Glutamatergic neuron (in vitro differentiated cells): ENCODE measurements around the gene VANGL2. TPM values are rescaled to one million over a fixed set of nuclear protein-coding genes. Genes with fewer than 3 reads are reported as not detected.

ENCODE experiments used
- DNase-seq: peaks from one replicate; pipeline ENCODE4 v3.0.0; 2022
- H3K27ac Mint-ChIP-seq: one replicate; pipeline ENCODE4 v1.8.0; 2020; ENCODE audit warnings: mild to moderate bottlenecking, mixed read lengths, inconsistent platforms; ENCODE audit not compliant: unreplicated experiment
- H3K27me3 Mint-ChIP-seq: one replicate; pipeline ENCODE4 v1.8.0; 2020; ENCODE audit warnings: mild to moderate bottlenecking, moderate library complexity, mixed read lengths, inconsistent platforms; ENCODE audit not compliant: unreplicated experiment
- H3K36me3 Mint-ChIP-seq: one replicate; pipeline ENCODE4 v1.8.0; 2020; ENCODE audit warnings: mild to moderate bottlenecking, mixed read lengths, inconsistent platforms; ENCODE audit not compliant: unreplicated experiment
- H3K4me1 Mint-ChIP-seq: one replicate; pipeline ENCODE4 v1.8.0; 2020; ENCODE audit warnings: mild to moderate bottlenecking, low read depth, mixed read lengths, inconsistent platforms; ENCODE audit not compliant: unreplicated experiment
- H3K4me3 Mint-ChIP-seq: one replicate; pipeline ENCODE4 v1.8.0; 2020; ENCODE audit warnings: mild to moderate bottlenecking, mixed read lengths, inconsistent platforms; ENCODE audit not compliant: unreplicated experiment
- H3K9me3 Mint-ChIP-seq: one replicate; pipeline ENCODE4 v1.8.0; 2020; ENCODE audit warnings: mild to moderate bottlenecking, moderate library complexity, mixed read lengths, inconsistent platforms; ENCODE audit not compliant: unreplicated experiment
- CTCF ChIP-seq: fragments of 200-600 bp; sonication (generic); IDR thresholded peaks from one replicate; pipeline ENCODE4 v1.5.0; 2021; ENCODE audit not compliant: partially characterized antibody, unreplicated experiment
- total RNA-seq: library from RNA; stranded (reverse); fragmentation: NEBNext Ultra II Directional; extraction: Animal tissue kit (Norgen Biotek cat#: 25700); gene quantifications from one replicate; pipeline ENCODE4 v1.2.1, GENCODE V29; 2021; ENCODE audit not compliant: unreplicated experiment

Gene VANGL2
- total RNA-seq, 1 donor from 2014 or later: 79.4 TPM

DNA sequence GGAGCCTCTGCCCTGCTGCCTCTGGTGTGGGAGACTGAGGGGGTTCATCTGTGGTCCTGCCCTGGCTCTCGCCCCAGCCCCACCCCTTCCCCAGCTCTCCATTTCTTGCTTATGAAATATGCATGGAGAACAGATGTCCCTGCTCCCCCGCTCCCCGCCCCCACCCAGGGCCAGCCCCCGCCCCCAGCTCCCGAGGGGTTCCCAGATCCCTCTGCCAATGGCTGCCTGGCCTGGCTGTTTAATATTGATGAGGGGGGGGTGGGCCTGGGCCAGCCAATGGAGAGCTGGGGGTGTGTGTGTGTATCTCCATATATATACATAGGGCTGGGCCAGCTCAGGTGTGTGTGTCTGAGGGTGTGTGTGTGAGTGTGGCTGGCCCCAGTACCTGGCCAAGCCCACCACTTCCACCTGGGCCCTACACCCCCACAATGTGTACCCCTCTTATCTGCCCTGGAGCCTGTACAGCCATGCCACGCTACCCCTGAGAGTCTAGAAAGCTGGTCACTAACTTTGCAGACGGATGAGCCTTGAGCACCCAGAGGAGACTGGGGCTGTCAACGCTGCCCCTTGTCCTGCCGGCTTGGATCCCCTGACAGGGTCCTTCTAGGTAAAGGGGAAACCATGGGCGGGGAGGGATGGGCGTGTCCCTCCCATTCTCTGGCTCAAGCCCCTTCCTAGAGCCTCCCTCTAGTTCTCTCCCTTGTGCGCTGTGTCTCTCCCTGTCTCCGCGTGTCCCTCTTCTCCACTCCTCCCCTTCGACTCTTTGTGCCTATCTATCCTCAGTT, 33.4 kb upstream of the VANGL2 start, which contains the start of gene NHLH1:
Gene NHLH1 (plus strand): TSS at position 341 of the 785 bp plus-strand sequence. CDS start 3,661 bp downstream, outside the sequence.
- peak within 1 kb of the TSS; percentile 100 for H3K27ac Mint-ChIP-seq
- H3K4me3 Mint-ChIP-seq: peak within 1 kb of the TSS; percentile 97
- H3K36me3 Mint-ChIP-seq: peaks cover 15% of the 10 kb centered on the region
- no peak for TF ChIP-seq CTCF
- H3K9me3 Mint-ChIP-seq: peaks cover 86% of the 10 kb centered on the region
- DNase-seq: peak; percentile 91
- H3K27me3 Mint-ChIP-seq: peaks cover 70% of the 10 kb centered on the region
- H3K4me1 Mint-ChIP-seq: peaks cover 42% of the 10 kb centered on the region

DNA sequence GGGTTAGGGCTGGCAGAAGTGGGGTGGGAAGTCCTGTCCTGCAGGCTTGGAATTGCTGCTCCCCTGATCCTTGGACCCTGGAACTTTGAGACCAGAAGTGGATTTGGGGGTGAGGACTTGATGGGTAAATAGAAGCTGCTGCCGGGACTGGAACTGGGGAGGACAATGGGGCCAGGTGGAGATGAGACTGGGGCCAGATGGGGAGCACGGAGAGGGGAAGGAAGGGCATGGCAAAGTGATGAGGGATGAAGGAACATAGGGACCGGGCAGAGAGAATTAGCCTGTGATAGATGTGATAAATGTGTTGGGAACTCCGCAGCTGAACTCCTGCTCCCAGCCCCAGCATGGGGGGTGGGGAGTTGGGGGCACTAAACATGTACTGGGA, 32.9 kb upstream of the VANGL2 start:
- H3K36me3 Mint-ChIP-seq: peaks cover 20% of the 10 kb centered on the region
- no peak for TF ChIP-seq CTCF
- H3K27ac Mint-ChIP-seq: peak overlapping the region; percentile 100
- peaks cover 42% of the 10 kb centered on the region for H3K4me1 Mint-ChIP-seq
- DNase-seq: no peak
- peaks cover 84% of the 10 kb centered on the region for H3K9me3 Mint-ChIP-seq
- peaks cover 68% of the 10 kb centered on the region for H3K27me3 Mint-ChIP-seq
- peak overlapping the region; percentile 97 for H3K4me3 Mint-ChIP-seq

GRCh38 chr1:160367934-160368923, 32.1 kb upstream of the VANGL2 start:
- Mint-ChIP-seq H3K4me1 (peaks cover 45% of the 10 kb centered on the region), H3K27me3 (peaks cover 67% of the 10 kb centered on the region), H3K4me3 (peak overlapping the region; percentile 97), H3K27ac (peak overlapping the region; percentile 100), H3K36me3 (peaks cover 21% of the 10 kb centered on the region), H3K9me3 (peaks cover 82% of the 10 kb centered on the region)
- DNase-seq: peak; percentile 68
- no peak for TF ChIP-seq CTCF

DNA sequence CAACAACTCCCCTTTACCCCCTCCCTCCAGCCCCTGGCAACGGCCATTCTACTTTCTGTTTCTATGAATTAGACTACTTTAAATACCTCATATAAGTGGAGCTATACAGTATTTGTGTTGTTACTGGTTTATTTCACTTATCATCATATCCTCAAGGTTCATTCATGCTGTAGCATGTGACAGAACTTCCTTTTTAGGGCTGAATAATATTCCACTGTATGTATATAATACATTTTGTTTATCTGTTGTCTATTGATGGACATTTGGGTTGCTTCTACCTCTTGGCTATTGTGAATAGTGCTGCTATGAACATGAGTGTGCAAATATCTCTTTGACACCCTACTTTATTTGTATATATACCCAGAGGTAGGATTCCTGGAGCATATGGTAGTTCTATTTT, 31.3 kb upstream of the VANGL2 start:
- no peak for TF ChIP-seq CTCF
- Mint-ChIP-seq H3K4me1 (peaks cover 43% of the 10 kb centered on the region), H3K36me3 (peaks cover 21% of the 10 kb centered on the region), H3K9me3 (peaks cover 79% of the 10 kb centered on the region), H3K4me3 (peak overlapping the region; percentile 97), H3K27ac (peak overlapping the region; percentile 100), H3K27me3 (peaks cover 63% of the 10 kb centered on the region)
- DNase-seq: no peak
